Right ventricle myocardium inferior (tissue), 1 donor: ENCODE measurements around the gene RANBP17. TPM values are rescaled to one million over a fixed set of nuclear protein-coding genes. Genes with fewer than 3 reads are reported as not detected.

Source experiments
- ATAC-seq: fragments of 200-7000 bp; cut with Tn5 transposase; one replicate; pipeline ENCODE4 v1.9.1; 2020; ENCODE audit warnings: mild to moderate bottlenecking, moderate library complexity
- DNase-seq: peaks from one replicate; pipeline ENCODE4 v3.0.0; 2021; ENCODE audit errors: missing footprints
- intact Hi-C: fragments of 100-400 bp; cut with DNase I; formaldehyde crosslinking; loops from one replicate; pipeline ENCODE4 v1.11.0; 2022
- total RNA-seq: library from RNA; stranded (reverse); fragmentation: NEBNext Ultra II Directional; extraction: Animal tissue kit (Norgen Biotek cat#: 25700); gene quantifications from one replicate; pipeline ENCODE4 v1.2.1, GENCODE V29; 2021
- donor health status: DM: no; HTN: yes; CAD: no; lungs with severe emphysema.

The RANBP17 gene
- total RNA-seq, 1 donor from 2014 or later: 2.7 TPM

- intact Hi-C loops: no loop called here
- no peak for ATAC-seq
Measured at GRCh38 chr5:171316258-171317121, 454.7 kb downstream of the RANBP17 start.

DNA sequence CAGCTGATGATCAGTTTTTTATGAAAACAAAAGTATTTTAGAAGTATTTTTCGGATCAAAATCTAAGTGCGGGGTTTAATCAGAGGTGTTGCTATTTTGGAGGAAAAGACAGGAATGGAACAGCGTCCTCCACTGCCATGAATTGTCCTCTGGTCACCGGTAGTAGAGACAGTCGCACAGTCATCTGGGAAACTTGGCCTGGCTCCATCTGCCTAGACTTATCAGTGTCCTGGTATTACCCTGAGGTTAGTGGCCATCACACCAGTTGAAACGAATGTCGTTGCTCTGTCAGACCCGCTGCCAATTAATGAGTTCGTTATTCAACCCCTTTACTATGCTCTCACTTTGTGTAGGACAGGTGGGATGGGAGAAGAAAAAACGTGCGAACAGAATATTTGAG, 455.4 kb downstream of the RANBP17 start:
- DNase-seq: no peak
- intact Hi-C loops: no loop called here
- no peak for ATAC-seq

More at GRCh38 chr5:171316258-171317121, 454.7 kb downstream of the RANBP17 start:
- no peak for DNase-seq

- DNase-seq (no peak), ATAC-seq (no peak)
- intact Hi-C loops: no loop called here
Measured at GRCh38 chr5:171318026-171318425, 456.2 kb downstream of the RANBP17 start.

DNA sequence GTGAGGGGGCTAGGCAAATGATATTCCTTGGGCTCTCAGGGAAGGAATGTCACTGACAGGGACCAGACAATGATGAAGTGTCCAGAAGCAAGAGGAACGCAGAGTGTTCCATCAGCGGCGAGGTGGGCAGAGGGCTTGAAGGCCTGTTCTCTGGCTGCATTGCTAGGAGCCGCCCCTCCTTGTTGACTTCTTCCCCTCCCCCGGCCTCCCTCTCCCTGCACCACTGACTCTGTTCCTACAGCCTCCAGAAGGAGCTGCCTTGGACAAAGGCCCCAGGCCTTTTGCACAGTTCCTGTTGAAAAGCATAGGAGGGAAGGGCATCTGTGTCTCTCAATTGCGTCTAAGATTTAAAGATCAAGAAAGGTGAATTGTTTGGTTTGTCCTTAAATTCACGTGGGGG, 459.6 kb downstream of the RANBP17 start:
- ATAC-seq (no peak), DNase-seq (no peak)
- intact Hi-C loops: no loop called here

- no peak for DNase-seq
- no peak for ATAC-seq
- intact Hi-C loops: no loop called here
Measured at GRCh38 chr5:171322527-171322926, 460.7 kb downstream of the RANBP17 start.

- DNase-seq: no peak
- ATAC-seq: no peak
- intact Hi-C loops: no loop called here
Measured at GRCh38 chr5:171323007-171323406, 461.2 kb downstream of the RANBP17 start.

- DNase-seq: no peak
- no peak for ATAC-seq
- intact Hi-C loops: no loop called here
Measured at GRCh38 chr5:171323806-171324632, 462.2 kb downstream of the RANBP17 start.

DNA sequence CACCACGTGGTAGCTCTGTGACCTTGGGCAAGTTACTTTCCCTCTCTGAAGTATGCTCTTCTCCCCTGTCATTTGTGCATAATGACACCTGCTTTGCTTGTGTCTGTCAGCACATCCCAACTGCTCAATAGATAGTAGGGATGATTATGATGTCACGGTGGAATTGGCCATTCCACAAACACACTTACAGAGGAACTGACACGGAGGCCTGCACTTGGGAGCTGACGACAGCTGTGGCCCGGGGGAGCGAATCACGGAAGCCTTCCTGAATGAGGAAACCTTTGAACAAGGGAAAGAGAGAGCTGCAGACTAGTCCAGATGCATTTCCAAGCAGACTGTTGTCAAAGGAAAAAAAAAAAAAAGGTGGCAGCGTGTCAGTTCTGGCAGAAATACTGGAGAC, 468.2 kb downstream of the RANBP17 start:
- DNase-seq: no peak
- no peak for ATAC-seq
- intact Hi-C loops: loop anchor here (10.0 kb wide), 1 partner anchor 585 kb away; no protein-coding TSS in a partner anchor

- no peak for ATAC-seq
- intact Hi-C loops: loop anchor here (2.0 to 10.0 kb wide), 3 partner anchors 131 to 697 kb away; no protein-coding TSS in a partner anchor
Measured at GRCh38 chr5:171335616-171336015, 473.8 kb downstream of the RANBP17 start.

GRCh38 chr5:171336521-171337209, 474.8 kb downstream of the RANBP17 start:
- DNase-seq (no peak), ATAC-seq (peak; percentile 69)
- intact Hi-C loops: loop anchor here (2.0 to 10.0 kb wide), 3 partner anchors 132 to 698 kb away; no protein-coding TSS in a partner anchor

More at GRCh38 chr5:171335616-171336015, 473.8 kb downstream of the RANBP17 start:
- no peak for DNase-seq

GRCh38 chr5:171337210-171337569, 475.4 kb downstream of the RANBP17 start:
- ATAC-seq (no peak), DNase-seq (no peak)
- intact Hi-C loops: loop anchor here (2.0 to 10.0 kb wide), 3 partner anchors 132 to 698 kb away; no protein-coding TSS in a partner anchor

GRCh38 chr5:171340042-171340441, 478.2 kb downstream of the RANBP17 start:
- intact Hi-C loops: no loop called here
- ATAC-seq: no peak
- no peak for DNase-seq

DNA sequence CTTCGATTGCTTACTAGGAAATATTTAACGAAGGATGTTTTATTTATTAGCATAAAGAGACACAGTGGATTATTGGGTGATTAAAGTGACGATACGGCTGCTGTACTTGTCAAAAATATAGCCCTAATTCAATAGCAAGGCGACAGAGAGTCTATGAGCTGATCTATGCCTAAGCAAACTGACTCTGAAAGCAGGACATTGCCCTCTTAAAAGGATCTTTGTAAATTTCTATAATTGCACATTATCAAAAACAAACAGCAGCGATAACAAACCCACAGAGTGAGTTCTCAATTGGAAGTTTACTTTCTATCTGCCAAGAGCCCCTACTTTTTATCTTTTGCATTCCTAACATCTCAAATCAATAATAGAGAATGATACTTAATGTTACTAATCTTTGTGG, 478.7 kb downstream of the RANBP17 start:
- intact Hi-C loops: no loop called here
- ATAC-seq: no peak
- DNase-seq: no peak

DNA sequence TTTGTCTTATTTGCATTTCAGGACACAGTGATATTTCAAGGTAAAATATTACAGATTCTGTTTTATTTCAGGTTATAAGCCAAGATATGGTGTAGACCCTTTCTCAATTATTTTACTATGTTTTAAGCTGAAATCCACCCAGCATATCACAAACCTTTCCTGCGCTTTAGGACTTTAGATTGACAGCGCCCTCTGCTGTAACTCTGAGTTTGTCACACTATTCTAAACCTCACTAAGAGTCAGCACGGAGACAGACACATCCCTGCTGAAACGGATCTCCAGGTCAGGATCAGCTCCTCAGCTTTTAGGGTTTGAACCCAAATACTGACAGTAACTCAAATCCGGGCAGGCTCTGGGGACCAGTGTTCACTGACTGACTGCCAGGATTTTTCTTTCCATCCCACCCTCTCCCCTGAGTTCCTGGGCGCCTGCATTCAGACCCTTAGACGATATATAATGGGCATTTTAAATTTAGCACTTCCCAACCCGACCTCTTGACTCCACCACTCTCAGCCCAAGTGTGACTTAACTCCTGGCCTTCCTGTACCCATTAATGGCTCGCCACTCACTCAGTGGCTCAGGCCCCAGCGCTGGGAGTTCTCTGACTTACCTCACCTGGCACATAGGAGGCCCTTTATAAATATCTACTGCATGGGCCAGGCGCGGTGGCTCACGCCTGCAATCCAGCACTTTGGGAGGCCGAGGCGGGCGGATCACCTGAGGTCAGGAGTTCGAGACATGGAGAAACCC, 480.7 kb downstream of the RANBP17 start:
- DNase-seq: no peak
- intact Hi-C loops: loop anchor here (2.0 kb wide), 1 partner anchor 136 kb away; no protein-coding TSS in a partner anchor
- ATAC-seq: no peak

DNA sequence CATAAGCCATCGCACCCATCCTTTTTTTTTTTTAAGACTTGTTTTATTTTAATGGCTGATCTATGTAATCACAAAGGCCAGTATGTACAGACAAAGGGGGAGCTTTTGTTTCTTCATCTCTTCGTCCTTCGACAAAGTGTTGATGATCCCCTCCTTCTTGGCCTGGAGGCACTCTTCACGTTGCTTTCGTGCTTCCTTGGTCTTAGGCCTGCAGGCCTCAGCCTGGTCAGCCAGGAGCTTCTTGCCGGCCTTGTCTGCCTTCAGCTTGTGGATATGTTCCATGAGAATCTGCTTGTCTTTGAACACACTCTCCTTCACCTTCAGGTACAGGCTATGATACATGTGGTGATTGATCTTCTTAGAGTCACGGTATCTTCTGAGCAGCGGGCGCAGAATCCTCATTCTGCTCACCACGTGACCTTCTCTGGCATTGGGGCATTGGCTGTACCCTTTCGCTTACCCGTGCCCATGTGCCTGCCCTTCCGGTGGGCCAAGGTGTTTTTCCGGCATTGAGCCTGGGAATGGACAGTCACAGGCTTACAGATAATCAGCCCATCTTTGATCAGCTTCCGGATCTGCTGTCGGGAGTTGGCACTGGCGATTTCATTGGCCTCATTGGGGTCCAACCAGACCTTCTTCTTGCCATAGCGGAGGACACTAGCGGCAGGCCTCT, 483.3 kb downstream of the RANBP17 start:
- no peak for ATAC-seq
- no peak for DNase-seq
- intact Hi-C loops: no loop called here
